HCT116 (cell line): Measurements from ENCODE around the gene MSLN. TPM values are rescaled to one million over a fixed set of nuclear protein-coding genes. Genes with fewer than 3 reads are reported as not detected.
A peak's percentile ranks its signal among the peaks of the same experiment; 100 is the strongest.

Source experiments
- ATAC-seq: fragments of 200-7000 bp; cut with Tn5 transposase; 2 replicates; pipeline ENCODE4 v1.9.1; 2020; ENCODE audit warnings: mild to moderate bottlenecking, moderate library complexity
- BruUV-seq: library from RNA; stranded (reverse); fragments of 400-500 nt; replicated peaks from 2 replicates; lab custom pipeline; 2021; lab: Mats Ljungman, UMichigan
- CTCF ChIA-PET: fragments of 300-600 bp; sonication (Branson Sonifier 250); formaldehyde crosslinking; loops from one replicate; lab custom pipeline; 2021; ENCODE audit warnings: antibody characterized with exemption; lab: Charles Lee
- POLR2A ChIA-PET: fragments of 300-600, 350-600 bp; sonication (Branson Sonifier 250); formaldehyde crosslinking; loops from one replicate; lab custom pipeline; 2021; ENCODE audit warnings: antibody characterized with exemption; lab: Charles Lee
- RAD21 ChIA-PET, 2 experiments: fragments of 300-600 bp; sonication (Branson Sonifier 250); formaldehyde crosslinking; loops; one replicate each; lab custom pipeline; 2023; ENCODE audit warnings: low total read pairs in 2 of 2; ENCODE audit not compliant: uncharacterized antibody in 2 of 2, unreplicated experiment in 2 of 2, low non-redundant PET in 1 of 2; lab: Charles Lee
- DNase-seq: peaks from one replicate; pipeline ENCODE4 v3.0.0-alpha.2; 2010; ENCODE audit warnings: low read depth, low spot score
- H2AFZ ChIP-seq: fragments of 200-600 bp; shearing (Covaris generic), sonication (generic); 2 replicates; pipeline ENCODE4 v1.6.1; 2017; ENCODE audit warnings: low read depth, mixed run types, mixed read lengths, antibody characterized with exemption, low read length; ENCODE audit not compliant: poor library complexity, severe bottlenecking
- H3K27ac ChIP-seq: 2 replicates; pipeline ENCODE4 v1.5.1; 2012; ENCODE audit warnings: low read depth, low read length
- H3K27me3 ChIP-seq: fragments of 200-600 bp; sonication (generic); 2 replicates; pipeline ENCODE4 v1.6.1; 2016; ENCODE audit warnings: mixed run types, low read length, mixed read lengths; ENCODE audit not compliant: insufficient read depth
- H3K36me3 ChIP-seq, 2 experiments: fragments of 200-500 bp in 1 of 2; fragments of 200-600 bp in 1 of 2; sonication (Bioruptor generic) in 1 of 2; sonication (generic) in 1 of 2; 2 replicates each; pipeline versions ENCODE4 v1.5.1 to v1.6.1; 2014 to 2016; ENCODE audit warnings: low read length in 2 of 2, inconsistent platforms in 1 of 2, mixed read lengths in 1 of 2, mixed run types in 1 of 2; ENCODE audit not compliant: insufficient read depth in 2 of 2, control insufficient read depth in 1 of 2
- H3K4me1 ChIP-seq, 2 experiments: fragments of 200-600 bp in 1 of 2; sonication (generic) in 1 of 2; 2 replicates each; pipeline versions ENCODE4 v1.5.1 to v1.6.1; 2012 to 2017; ENCODE audit warnings: low read length in 2 of 2, inconsistent platforms in 1 of 2, mild to moderate bottlenecking in 1 of 2, mixed read lengths in 1 of 2, mixed run types in 1 of 2, moderate library complexity in 1 of 2; ENCODE audit not compliant: insufficient read depth in 2 of 2, control insufficient read depth in 1 of 2
- H3K4me2 ChIP-seq: fragments of 200-600 bp; sonication (generic); 2 replicates; pipeline ENCODE4 v1.6.1; 2017; ENCODE audit warnings: mixed run types, low read length, mixed read lengths
- H3K4me3 ChIP-seq, 2 experiments: fragments of 200-600 bp in 1 of 2; sonication (generic) in 1 of 2; replicated peaks in 1 of 2; 2 replicates each; pipeline ENCODE4 v1.5.1; 2011 to 2016; ENCODE audit warnings: low read length in 2 of 2, control low read depth in 1 of 2, low read depth in 1 of 2, mild to moderate bottlenecking in 1 of 2, mixed read lengths in 1 of 2, mixed run types in 1 of 2
- H3K79me2 ChIP-seq: fragments of 200-600 bp; sonication (generic); 2 replicates; pipeline ENCODE4 v1.6.1; 2017; ENCODE audit warnings: mild to moderate bottlenecking, mixed run types, low read length, moderate library complexity, mixed read lengths; ENCODE audit not compliant: insufficient read depth
- H3K9ac ChIP-seq: fragments of 200-600 bp; sonication (generic); 2 replicates; pipeline ENCODE4 v1.6.1; 2016; ENCODE audit warnings: low read length, mixed read lengths
- H3K9me2 ChIP-seq: fragments of 200-600 bp; sonication (generic), shearing (Covaris generic); 2 replicates; pipeline ENCODE4 v1.6.1; 2017; ENCODE audit warnings: mixed run types, mild to moderate bottlenecking, moderate library complexity; ENCODE audit not compliant: insufficient read depth
- H3K9me3 ChIP-seq, 2 experiments: fragments of 200-500 bp in 1 of 2; fragments of 200-600 bp in 1 of 2; sonication (Bioruptor generic) in 1 of 2; sonication (generic) in 1 of 2; 2 replicates each; pipeline ENCODE4 v1.6.1; 2014 to 2017; ENCODE audit warnings: low read length in 2 of 2, mixed read lengths in 2 of 2, inconsistent platforms in 1 of 2, low read depth in 1 of 2, mild to moderate bottlenecking in 1 of 2, mixed run types in 1 of 2, moderate library complexity in 1 of 2; ENCODE audit not compliant: control insufficient read depth in 1 of 2, insufficient read depth in 1 of 2
- H4K20me1 ChIP-seq: fragments of 200-600 bp; sonication (generic), shearing (Covaris generic); 2 replicates; pipeline ENCODE4 v1.6.1; 2017; ENCODE audit warnings: mixed run types, mild to moderate bottlenecking, moderate library complexity; ENCODE audit not compliant: insufficient read depth
- CBX3 ChIP-seq: IDR thresholded peaks from 2 replicates; pipeline ENCODE4 v1.6.1; 2012; ENCODE audit warnings: low read depth
- CEBPB ChIP-seq: IDR thresholded peaks from 2 replicates; pipeline ENCODE4 v1.6.1; 2012; ENCODE audit warnings: low read depth
- CTCF ChIP-seq, 3 experiments: fragments of 200-600 bp in 1 of 3; sonication (generic) in 1 of 3; IDR thresholded peaks in 2 of 3; conservative IDR thresholded peaks in 1 of 3; 2 replicates each; pipeline ENCODE4 v1.5.1; 2012 to 2017; ENCODE audit warnings: low read depth in 2 of 3, low read length in 2 of 3, antibody characterized with exemption in 1 of 3, borderline replicate concordance in 1 of 3, control low read depth in 1 of 3, mild to moderate bottlenecking in 1 of 3, mixed read lengths in 1 of 3, mixed run types in 1 of 3, moderate library complexity in 1 of 3; ENCODE audit not compliant: insufficient read depth in 1 of 3
- ELF1 ChIP-seq: IDR thresholded peaks from 2 replicates; pipeline ENCODE4 v1.6.1; 2012; ENCODE audit warnings: low read depth, borderline replicate concordance
- EZH2 ChIP-seq: fragments of 200-600 bp; sonication (generic); IDR thresholded peaks from 2 replicates; pipeline ENCODE4 v1.6.1; 2017; ENCODE audit warnings: antibody characterized with exemption, mixed run types
- EZH2phosphoT487 ChIP-seq: fragments of 200-600 bp; IDR thresholded peaks from 2 replicates; pipeline ENCODE4 v1.6.1; 2018; ENCODE audit warnings: antibody characterized with exemption, borderline replicate concordance
- FOSL1 ChIP-seq: IDR thresholded peaks from 2 replicates; pipeline ENCODE4 v1.6.1; 2012; ENCODE audit warnings: low read depth
- JUND ChIP-seq: IDR thresholded peaks from 2 replicates; pipeline ENCODE4 v1.6.1; 2012
- MAX ChIP-seq: IDR thresholded peaks from 2 replicates; pipeline ENCODE4 v1.6.1; 2012
- POLR2AphosphoS5 ChIP-seq: IDR thresholded peaks from 2 replicates; pipeline ENCODE4 v1.6.1; 2011; ENCODE audit warnings: mild to moderate bottlenecking, low read depth, low read length, moderate library complexity
- RAD21 ChIP-seq: IDR thresholded peaks from 2 replicates; pipeline ENCODE4 v1.6.1; 2012; ENCODE audit warnings: low read depth, mild to moderate bottlenecking
- REST ChIP-seq: IDR thresholded peaks from 2 replicates; pipeline ENCODE4 v1.6.1; 2012; ENCODE audit warnings: low read depth
- SP1 ChIP-seq: IDR thresholded peaks from 2 replicates; pipeline ENCODE4 v1.6.1; 2012; ENCODE audit warnings: low read depth
- TCF7L2 ChIP-seq: IDR thresholded peaks from 2 replicates; pipeline ENCODE4 v1.7.0; 2011; ENCODE audit warnings: borderline replicate concordance, inconsistent platforms; ENCODE audit not compliant: insufficient read depth, insufficient read length; ENCODE audit errors: extremely low read depth
- ZBTB33 ChIP-seq: IDR thresholded peaks from 2 replicates; pipeline ENCODE4 v1.6.1; 2011; ENCODE audit warnings: mild to moderate bottlenecking, low read length, moderate library complexity; ENCODE audit not compliant: insufficient replicate concordance; ENCODE audit errors: extremely low read depth
- ZNF274 ChIP-seq: fragments of 200-500 bp; sonication (Bioruptor generic); IDR thresholded peaks from 2 replicates; pipeline ENCODE4 v1.6.1; 2014; ENCODE audit warnings: mild to moderate bottlenecking, low read depth, low read length, inconsistent platforms
- intact Hi-C: fragments of 100-400 bp; cut with micrococcal nuclease; formaldehyde crosslinking; loops from 2 replicates; pipeline ENCODE4 v1.10.0; 2022
- total RNA-seq: library from RNA; stranded (reverse); gene quantifications from one replicate; pipeline ENCODE4 v1.2.1, GENCODE V29; 2021; ENCODE audit not compliant: unreplicated experiment

The MSLN gene
- total RNA-seq, 1 experiment from 2014 or later = 40.9 TPM

GRCh38 chr16:789191-789850, 28.8 kb downstream of the MSLN start:
- TF ChIP-seq ZNF274 = no peak
- TF ChIP-seq FOSL1 = no peak
- no peak for TF ChIP-seq CEBPB
- TF ChIP-seq TCF7L2 = no peak
- no peak for TF ChIP-seq RAD21
- TF ChIP-seq POLR2AphosphoS5 = no peak
- TF ChIP-seq ELF1 = no peak
- TF ChIP-seq CTCF (IDR thresholded peaks at IDR 0.05 in 2 of 3, conservative IDR thresholded peaks at IDR 0.05 in 1 of 3; ENCODE audit: borderline replicate concordance in 1 of 3, insufficient read depth in 1 of 3, low read depth in 2 of 3, low read length in 2 of 3) = no peak
- TF ChIP-seq SP1 = no peak
- no peak for TF ChIP-seq JUND
- no peak for TF ChIP-seq EZH2phosphoT487
- TF ChIP-seq CBX3 = no peak
- no peak for TF ChIP-seq ZBTB33
- TF ChIP-seq MAX = no peak
- TF ChIP-seq EZH2 = no peak
- TF ChIP-seq REST = no peak
- H3K4me3 ChIP-seq = peak overlapping the region; percentile 81 to 91
- no peak for ATAC-seq
- H4K20me1 ChIP-seq = no peaks in the 10 kb centered on the region
- H3K9me2 ChIP-seq = no peaks in the 10 kb centered on the region
- intact Hi-C loops = no loop called here
- no TSS peak for BruUV-seq
- H3K27ac ChIP-seq = peak overlapping the region; percentile 88
- peaks cover 5 to 40% of the 10 kb centered on the region in 2 experiments for H3K36me3 ChIP-seq
- POLR2A ChIA-PET = no interaction called here
- RAD21 ChIA-PET = no interaction called here
- H3K4me2 ChIP-seq = peak overlapping the region; percentile 97
- H3K27me3 ChIP-seq = no peaks in the 10 kb centered on the region
- H3K79me2 ChIP-seq = peaks cover 57% of the 10 kb centered on the region
- no peak for DNase-seq
- H2AFZ ChIP-seq = no peak overlapping the region
- H3K4me1 ChIP-seq = peaks cover 5 to 37% of the 10 kb centered on the region in 2 experiments; a peak in 3 of 4 replicates
- peak overlapping the region; percentile 88 for H3K9ac ChIP-seq
- CTCF ChIA-PET = interaction anchor here (0.6 to 1.9 kb wide), 3 partner anchors 70 to 1929 kb away, joined by 3 to 6 read pairs (median 6); no protein-coding TSS in a partner anchor
- no peaks in the 10 kb centered on the region for H3K9me3 ChIP-seq
